ENCODE measurements around the gene GALK1.
A peak's percentile ranks its signal among the peaks of the same experiment; 100 is the strongest.

DNA sequence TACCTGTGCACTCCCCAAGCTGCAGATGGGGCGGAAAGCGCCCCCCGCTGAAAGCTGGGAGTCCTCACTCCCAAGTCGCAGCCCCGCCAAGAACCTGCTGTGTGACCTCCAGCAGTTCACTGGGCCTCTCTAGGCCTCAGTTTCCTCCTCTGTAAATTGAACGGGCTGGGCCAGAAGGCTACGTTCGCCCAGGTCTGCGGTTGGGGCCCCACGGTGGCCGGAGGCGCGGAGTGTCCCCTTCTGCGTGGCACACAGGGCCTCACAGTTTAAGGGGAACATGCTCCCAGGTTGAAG lies 628 bp downstream of the GALK1 start:
- TF ChIP-seq CTCF (optimal IDR thresholded peaks at IDR 0.05 in 1 of 3, IDR thresholded peaks at IDR 0.05 in 1 of 3, conservative IDR thresholded peaks at IDR 0.05 in 1 of 3; ENCODE audit: extremely low read depth in 1 of 3, insufficient read depth in 2 of 3, low read length in 3 of 3) (peak in 1 of 3 experiments; percentile 45), EZH2 (IDR thresholded peaks at IDR 0.05; ENCODE audit: low read length) (no peak)
